OCI-LY1 (cell line): ENCODE measurements around the gene HTR3B.

ENCODE experiments used
- CTCF ChIP-seq: fragments of 200-600 bp; sonication (generic), shearing (Covaris generic); IDR thresholded peaks from 2 replicates; pipeline ENCODE4 v1.5.1; 2017; ENCODE audit warnings: mild to moderate bottlenecking, antibody characterized with exemption, low read length, moderate library complexity, mixed read lengths
- EZH2 ChIP-seq: fragments of 200-600 bp; sonication (generic), shearing (Covaris generic); IDR thresholded peaks from 2 replicates; pipeline ENCODE4 v1.8.0; 2017; ENCODE audit warnings: borderline replicate concordance, mixed run types, mild to moderate bottlenecking, antibody characterized with exemption, low read length, moderate library complexity, mixed read lengths

GRCh38 chr11:113951537-113951936 lies 46.9 kb downstream of the HTR3B start:
- TF ChIP-seq CTCF, result no peak
- no peak for TF ChIP-seq EZH2
